Measurements from ENCODE around the gene OR2T8.

DNA sequence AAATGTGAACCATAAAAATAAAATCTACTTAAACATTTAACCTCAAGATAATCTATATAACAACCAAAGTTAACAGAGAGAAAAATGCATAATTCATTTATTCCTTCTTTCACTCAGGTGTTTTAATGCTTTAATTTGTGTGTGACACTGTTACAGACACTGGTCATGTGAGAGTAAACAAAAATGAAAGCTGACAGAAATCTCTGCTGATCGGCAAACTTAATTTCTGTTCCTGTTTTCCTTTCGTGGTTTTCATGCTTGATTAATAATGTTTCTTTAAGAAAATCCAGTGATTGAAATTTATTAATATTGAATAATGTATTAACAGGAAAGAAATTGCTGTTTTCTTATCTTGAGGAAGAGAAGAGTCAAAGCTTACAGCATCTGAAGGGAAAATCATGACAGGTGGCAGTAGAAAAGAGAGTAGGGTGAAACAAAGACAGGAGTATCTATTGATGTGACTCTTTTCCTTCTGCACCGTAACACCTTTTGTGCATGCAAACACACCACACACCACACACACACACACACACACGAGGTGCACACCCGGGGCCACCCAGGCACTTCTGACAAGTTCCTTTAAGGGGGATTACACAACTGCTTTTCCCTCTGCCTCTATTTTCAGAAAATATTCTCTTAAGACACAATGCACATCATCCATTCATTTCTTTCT lies 46.6 kb downstream of the OR2T8 start:
- TF ChIP-seq ZFP3 (CRISPR knock-in tag; IDR thresholded peaks at IDR 0.05) (no peak), ESRRG (CRISPR knock-in tag; IDR thresholded peaks at IDR 0.05) (no peak), RARB (CRISPR knock-in tag; IDR thresholded peaks at IDR 0.05) (no peak), CSDC2 (CRISPR knock-in tag; IDR thresholded peaks at IDR 0.05) (no peak), ZC3H10 (CRISPR knock-in tag; IDR thresholded peaks at IDR 0.05) (no peak), BACH2 (CRISPR knock-in tag; IDR thresholded peaks at IDR 0.05; ENCODE audit: borderline replicate concordance) (no peak), ISL1 (CRISPR knock-in tag; IDR thresholded peaks at IDR 0.05) (no peak), OSR1 (CRISPR knock-in tag; IDR thresholded peaks at IDR 0.05) (no peak), TCF4 (CRISPR knock-in tag; IDR thresholded peaks at IDR 0.05; ENCODE audit: borderline replicate concordance) (no peak), PPARA (CRISPR knock-in tag; IDR thresholded peaks at IDR 0.05; ENCODE audit: borderline replicate concordance) (no peak), ZFP30 (CRISPR knock-in tag; IDR thresholded peaks at IDR 0.05) (no peak)
- TF ChIP-seq, protein P1, sequence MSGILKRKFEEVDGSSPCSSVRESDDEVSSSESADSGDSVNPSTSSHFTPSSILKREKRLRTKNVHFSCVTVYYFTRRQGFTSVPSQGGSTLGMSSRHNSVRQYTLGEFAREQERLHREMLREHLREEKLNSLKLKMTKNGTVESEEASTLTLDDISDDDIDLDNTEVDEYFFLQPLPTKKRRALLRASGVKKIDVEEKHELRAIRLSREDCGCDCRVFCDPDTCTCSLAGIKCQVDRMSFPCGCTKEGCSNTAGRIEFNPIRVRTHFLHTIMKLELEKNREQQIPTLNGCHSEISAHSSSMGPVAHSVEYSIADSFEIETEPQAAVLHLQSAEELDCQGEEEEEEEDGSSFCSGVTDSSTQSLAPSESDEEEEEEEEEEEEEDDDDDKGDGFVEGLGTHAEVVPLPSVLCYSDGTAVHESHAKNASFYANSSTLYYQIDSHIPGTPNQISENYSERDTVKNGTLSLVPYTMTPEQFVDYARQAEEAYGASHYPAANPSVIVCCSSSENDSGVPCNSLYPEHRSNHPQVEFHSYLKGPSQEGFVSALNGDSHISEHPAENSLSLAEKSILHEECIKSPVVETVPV (CRISPR knock-in tag; IDR thresholded peaks at IDR 0.05) = no peak
- TF ChIP-seq, protein P2, sequence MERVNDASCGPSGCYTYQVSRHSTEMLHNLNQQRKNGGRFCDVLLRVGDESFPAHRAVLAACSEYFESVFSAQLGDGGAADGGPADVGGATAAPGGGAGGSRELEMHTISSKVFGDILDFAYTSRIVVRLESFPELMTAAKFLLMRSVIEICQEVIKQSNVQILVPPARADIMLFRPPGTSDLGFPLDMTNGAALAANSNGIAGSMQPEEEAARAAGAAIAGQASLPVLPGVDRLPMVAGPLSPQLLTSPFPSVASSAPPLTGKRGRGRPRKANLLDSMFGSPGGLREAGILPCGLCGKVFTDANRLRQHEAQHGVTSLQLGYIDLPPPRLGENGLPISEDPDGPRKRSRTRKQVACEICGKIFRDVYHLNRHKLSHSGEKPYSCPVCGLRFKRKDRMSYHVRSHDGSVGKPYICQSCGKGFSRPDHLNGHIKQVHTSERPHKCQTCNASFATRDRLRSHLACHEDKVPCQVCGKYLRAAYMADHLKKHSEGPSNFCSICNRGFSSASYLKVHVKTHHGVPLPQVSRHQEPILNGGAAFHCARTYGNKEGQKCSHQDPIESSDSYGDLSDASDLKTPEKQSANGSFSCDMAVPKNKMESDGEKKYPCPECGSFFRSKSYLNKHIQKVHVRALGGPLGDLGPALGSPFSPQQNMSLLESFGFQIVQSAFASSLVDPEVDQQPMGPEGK (CRISPR knock-in tag; IDR thresholded peaks at IDR 0.05; ENCODE audit: borderline replicate concordance) = no peak
- TF ChIP-seq, protein P3, sequence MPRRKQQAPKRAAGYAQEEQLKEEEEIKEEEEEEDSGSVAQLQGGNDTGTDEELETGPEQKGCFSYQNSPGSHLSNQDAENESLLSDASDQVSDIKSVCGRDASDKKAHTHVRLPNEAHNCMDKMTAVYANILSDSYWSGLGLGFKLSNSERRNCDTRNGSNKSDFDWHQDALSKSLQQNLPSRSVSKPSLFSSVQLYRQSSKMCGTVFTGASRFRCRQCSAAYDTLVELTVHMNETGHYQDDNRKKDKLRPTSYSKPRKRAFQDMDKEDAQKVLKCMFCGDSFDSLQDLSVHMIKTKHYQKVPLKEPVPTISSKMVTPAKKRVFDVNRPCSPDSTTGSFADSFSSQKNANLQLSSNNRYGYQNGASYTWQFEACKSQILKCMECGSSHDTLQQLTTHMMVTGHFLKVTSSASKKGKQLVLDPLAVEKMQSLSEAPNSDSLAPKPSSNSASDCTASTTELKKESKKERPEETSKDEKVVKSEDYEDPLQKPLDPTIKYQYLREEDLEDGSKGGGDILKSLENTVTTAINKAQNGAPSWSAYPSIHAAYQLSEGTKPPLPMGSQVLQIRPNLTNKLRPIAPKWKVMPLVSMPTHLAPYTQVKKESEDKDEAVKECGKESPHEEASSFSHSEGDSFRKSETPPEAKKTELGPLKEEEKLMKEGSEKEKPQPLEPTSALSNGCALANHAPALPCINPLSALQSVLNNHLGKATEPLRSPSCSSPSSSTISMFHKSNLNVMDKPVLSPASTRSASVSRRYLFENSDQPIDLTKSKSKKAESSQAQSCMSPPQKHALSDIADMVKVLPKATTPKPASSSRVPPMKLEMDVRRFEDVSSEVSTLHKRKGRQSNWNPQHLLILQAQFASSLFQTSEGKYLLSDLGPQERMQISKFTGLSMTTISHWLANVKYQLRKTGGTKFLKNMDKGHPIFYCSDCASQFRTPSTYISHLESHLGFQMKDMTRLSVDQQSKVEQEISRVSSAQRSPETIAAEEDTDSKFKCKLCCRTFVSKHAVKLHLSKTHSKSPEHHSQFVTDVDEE (CRISPR knock-in tag; IDR thresholded peaks at IDR 0.05) = no peak
